Measurements from ENCODE around the gene POLR2F. TPM values are rescaled to one million over a fixed set of nuclear protein-coding genes. Genes with fewer than 3 reads are reported as not detected.

Gene POLR2F
- total RNA-seq, 1 experiment from 2014 or later, result 116 TPM

DNA sequence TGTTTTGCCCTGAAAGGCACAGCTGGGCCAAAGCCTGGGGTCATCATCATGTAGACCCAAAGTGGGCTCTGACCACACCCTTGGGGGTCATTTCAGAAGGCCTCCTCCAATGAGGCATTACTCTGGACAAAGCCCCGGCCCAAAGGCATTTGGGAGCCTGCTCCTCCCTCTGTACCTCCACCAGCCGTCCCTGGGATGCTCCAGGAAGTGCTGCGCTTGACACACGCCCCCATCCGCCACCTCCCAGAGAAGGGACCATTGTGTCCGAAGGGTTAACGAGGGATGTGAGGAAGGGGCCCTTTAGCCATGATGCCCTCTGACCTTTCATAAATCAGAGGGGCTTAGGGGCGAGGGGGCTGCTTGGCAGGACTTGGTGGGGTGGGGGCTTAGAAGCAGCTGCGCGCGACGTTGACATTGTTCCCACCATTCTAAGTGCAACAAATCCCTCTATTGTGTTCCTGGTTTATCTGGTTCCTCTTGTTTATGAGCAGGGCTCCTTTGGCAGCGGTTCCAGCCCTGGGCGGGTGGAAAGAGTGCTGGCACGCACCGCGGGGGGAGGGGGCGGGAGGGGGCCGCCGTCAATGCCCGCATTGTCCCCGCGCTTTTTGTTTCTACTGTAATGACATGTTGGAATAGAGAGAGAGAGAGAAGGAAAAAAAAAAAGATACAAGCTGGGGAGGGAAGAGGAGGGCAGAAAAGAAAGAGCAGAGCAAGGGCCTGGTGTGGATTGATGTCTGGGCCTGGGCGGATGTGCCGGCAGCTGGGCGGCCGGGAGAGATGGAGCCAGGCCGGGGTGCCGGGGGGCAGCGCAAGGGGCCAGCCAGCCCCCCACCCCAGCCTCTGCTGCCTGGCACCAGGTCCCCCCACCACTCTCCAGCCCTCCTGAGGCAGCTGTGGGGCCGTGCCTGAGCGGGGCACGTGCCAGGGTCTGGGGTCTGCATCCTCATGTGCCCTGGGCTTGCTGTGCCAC is 63.0 kb downstream of the POLR2F start:
- H3K9me3 Mint-ChIP-seq (ENCODE audit: unreplicated experiment), result no peaks in the 10 kb centered on the region
- H3K27ac Mint-ChIP-seq (ENCODE audit: unreplicated experiment), result no peak overlapping the region
- H3K4me3 ChIP-seq (ENCODE audit: low read depth, low read length), result no peak overlapping the region
- H3K4me3 Mint-ChIP-seq (ENCODE audit: unreplicated experiment), result no peak overlapping the region
- no peaks in the 10 kb centered on the region for H3K27me3 ChIP-seq (replicated peaks; ENCODE audit: control insufficient read depth, insufficient read depth, low read length)
- H3K4me1 ChIP-seq, result no peaks in the 10 kb centered on the region
- TF ChIP-seq, protein P1, sequence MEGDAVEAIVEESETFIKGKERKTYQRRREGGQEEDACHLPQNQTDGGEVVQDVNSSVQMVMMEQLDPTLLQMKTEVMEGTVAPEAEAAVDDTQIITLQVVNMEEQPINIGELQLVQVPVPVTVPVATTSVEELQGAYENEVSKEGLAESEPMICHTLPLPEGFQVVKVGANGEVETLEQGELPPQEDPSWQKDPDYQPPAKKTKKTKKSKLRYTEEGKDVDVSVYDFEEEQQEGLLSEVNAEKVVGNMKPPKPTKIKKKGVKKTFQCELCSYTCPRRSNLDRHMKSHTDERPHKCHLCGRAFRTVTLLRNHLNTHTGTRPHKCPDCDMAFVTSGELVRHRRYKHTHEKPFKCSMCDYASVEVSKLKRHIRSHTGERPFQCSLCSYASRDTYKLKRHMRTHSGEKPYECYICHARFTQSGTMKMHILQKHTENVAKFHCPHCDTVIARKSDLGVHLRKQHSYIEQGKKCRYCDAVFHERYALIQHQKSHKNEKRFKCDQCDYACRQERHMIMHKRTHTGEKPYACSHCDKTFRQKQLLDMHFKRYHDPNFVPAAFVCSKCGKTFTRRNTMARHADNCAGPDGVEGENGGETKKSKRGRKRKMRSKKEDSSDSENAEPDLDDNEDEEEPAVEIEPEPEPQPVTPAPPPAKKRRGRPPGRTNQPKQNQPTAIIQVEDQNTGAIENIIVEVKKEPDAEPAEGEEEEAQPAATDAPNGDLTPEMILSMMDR (IDR thresholded peaks at IDR 0.05; ENCODE audit: insufficient read depth in 1 of 2, low read depth in 1 of 2, low read length in 1 of 2, severe bottlenecking in 1 of 2, unreplicated experiment in 1 of 2), result no peak
- BruUV-seq (replicated peaks), result no TSS peak
- no peaks in the 10 kb centered on the region for H3K9me3 ChIP-seq
- no peaks in the 10 kb centered on the region for H3K36me3 ChIP-seq (ENCODE audit: control insufficient read depth, insufficient read depth, low read length)
- CTCF ChIA-PET, result no interaction called here
- POLR2A ChIA-PET, result no interaction called here
- H3K27me3 Mint-ChIP-seq (ENCODE audit: insufficient read depth, unreplicated experiment), result no peaks in the 10 kb centered on the region
- no peaks in the 10 kb centered on the region for H3K36me3 Mint-ChIP-seq (ENCODE audit: insufficient read depth, unreplicated experiment)
- H3K4me1 Mint-ChIP-seq (ENCODE audit: low read depth, unreplicated experiment), result no peaks in the 10 kb centered on the region
- DNase-seq, result no peak
- intact Hi-C loops (cut with micrococcal nuclease; ENCODE audit: unreplicated experiment), result no loop called here

DNA sequence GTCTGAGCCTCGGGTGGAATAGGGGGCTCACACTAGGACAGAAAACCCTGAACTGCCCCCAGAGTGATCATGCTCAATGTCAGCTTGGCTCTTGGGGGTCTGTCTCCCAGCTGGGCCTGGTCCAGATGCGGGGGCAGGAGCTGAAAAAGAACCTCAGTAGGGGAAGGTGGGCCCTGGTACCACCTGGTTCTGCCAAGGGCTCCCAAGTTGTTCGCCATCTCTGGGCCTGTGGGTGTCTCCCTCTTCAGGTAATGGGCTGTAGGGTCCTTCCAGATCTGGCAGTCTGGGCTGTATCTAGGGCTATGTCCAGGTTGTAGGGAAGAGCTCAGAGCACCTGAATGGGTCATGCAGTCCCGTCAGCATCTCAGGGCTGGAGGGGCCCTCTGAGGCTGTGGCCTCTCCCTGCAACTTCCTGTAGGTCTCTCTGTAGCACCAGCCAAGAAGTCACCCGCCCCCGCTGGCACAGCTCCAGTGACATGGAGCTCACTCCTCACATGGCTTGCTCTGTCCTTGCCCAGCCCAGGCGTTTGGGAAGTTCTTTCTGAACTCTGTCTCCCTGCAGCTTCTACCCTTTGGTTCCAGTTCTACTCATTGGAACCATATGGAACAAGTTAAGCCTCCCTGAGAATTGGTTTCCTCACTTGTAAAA is 63.9 kb downstream of the POLR2F start:
- H3K27me3 ChIP-seq (replicated peaks; ENCODE audit: control insufficient read depth, insufficient read depth, low read length), result no peaks in the 10 kb centered on the region
- H3K36me3 ChIP-seq (ENCODE audit: control insufficient read depth, insufficient read depth, low read length), result no peaks in the 10 kb centered on the region
- H3K9me3 ChIP-seq, result no peaks in the 10 kb centered on the region
- TF ChIP-seq, protein P1 (IDR thresholded peaks at IDR 0.05; ENCODE audit: insufficient read depth in 1 of 2, low read depth in 1 of 2, low read length in 1 of 2, severe bottlenecking in 1 of 2, unreplicated experiment in 1 of 2), result no peak
- Mint-ChIP-seq H3K9me3 (ENCODE audit: unreplicated experiment) (no peaks in the 10 kb centered on the region), H3K4me3 (ENCODE audit: unreplicated experiment) (no peak overlapping the region), H3K27me3 (ENCODE audit: insufficient read depth, unreplicated experiment) (no peaks in the 10 kb centered on the region), H3K36me3 (ENCODE audit: insufficient read depth, unreplicated experiment) (no peaks in the 10 kb centered on the region), H3K27ac (ENCODE audit: unreplicated experiment) (no peak overlapping the region), H3K4me1 (ENCODE audit: low read depth, unreplicated experiment) (no peaks in the 10 kb centered on the region)
- no TSS peak for BruUV-seq (replicated peaks)
- CTCF ChIA-PET, result no interaction called here
- DNase-seq, result no peak
- no peaks in the 10 kb centered on the region for H3K4me1 ChIP-seq
- no peak overlapping the region for H3K4me3 ChIP-seq (ENCODE audit: low read depth, low read length)
- POLR2A ChIA-PET, result no interaction called here
- intact Hi-C loops (cut with micrococcal nuclease; ENCODE audit: unreplicated experiment), result no loop called here

DNA sequence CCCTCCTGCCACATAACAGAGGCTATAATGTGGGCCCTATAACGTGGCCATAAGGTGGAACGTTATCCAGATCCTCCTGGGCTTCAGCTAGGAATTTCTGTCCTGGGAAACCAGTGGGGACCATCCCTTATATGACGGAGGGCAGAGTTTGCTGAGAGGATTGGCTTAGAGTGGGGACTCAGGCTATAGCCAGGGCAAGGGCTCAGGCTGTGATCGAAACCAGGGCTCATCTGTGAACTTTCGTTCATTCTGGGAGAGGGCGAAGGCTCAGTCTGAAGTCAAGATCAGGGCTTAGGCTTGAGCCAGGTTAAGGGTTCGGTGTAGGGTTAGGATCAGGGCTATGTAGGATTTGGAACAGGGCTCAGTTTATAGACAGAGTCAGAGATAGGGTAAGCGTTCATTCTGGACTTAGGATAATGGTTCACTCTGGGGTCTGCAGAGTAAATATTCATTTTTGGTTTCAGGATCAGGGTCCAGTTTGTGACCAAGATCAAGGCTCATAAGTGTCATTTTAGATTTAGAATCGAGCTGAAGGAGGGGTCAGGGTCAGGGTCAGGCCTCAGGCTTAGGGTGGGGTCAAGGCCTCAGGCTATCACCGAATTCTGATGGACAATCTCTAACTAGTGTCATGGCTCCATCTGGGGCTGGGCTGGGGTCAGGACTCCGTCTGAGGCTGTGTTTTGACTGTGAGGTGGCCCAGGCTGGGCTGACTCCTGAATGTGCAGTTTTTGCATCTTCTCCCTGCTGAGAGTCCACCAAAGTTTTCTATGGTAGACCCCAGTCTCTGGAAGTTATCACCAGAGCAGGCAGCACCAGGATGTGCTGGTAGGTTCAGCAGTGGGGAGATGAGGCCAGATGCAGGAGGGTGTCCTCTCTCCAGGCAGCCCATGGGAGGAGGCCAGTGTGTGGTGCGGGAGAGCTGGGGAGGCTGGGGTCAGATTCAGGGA is 64.7 kb downstream of the POLR2F start:
- BruUV-seq (replicated peaks), result no TSS peak
- H3K4me3 Mint-ChIP-seq (ENCODE audit: unreplicated experiment), result no peak overlapping the region
- Histone ChIP-seq H3K4me1 (no peaks in the 10 kb centered on the region), H3K4me3 (ENCODE audit: low read depth, low read length) (no peak overlapping the region), H3K36me3 (ENCODE audit: control insufficient read depth, insufficient read depth, low read length) (no peaks in the 10 kb centered on the region), H3K27me3 (replicated peaks; ENCODE audit: control insufficient read depth, insufficient read depth, low read length) (no peaks in the 10 kb centered on the region), H3K9me3 (no peaks in the 10 kb centered on the region)
- intact Hi-C loops (cut with micrococcal nuclease; ENCODE audit: unreplicated experiment), result no loop called here
- DNase-seq, result no peak
- H3K9me3 Mint-ChIP-seq (ENCODE audit: unreplicated experiment), result no peaks in the 10 kb centered on the region
- ChIA-PET POLR2A (no interaction called here), CTCF (no interaction called here)
- no peaks in the 10 kb centered on the region for H3K27me3 Mint-ChIP-seq (ENCODE audit: insufficient read depth, unreplicated experiment)
- H3K36me3 Mint-ChIP-seq (ENCODE audit: insufficient read depth, unreplicated experiment), result no peaks in the 10 kb centered on the region
- H3K27ac Mint-ChIP-seq (ENCODE audit: unreplicated experiment), result no peak overlapping the region
- no peaks in the 10 kb centered on the region for H3K4me1 Mint-ChIP-seq (ENCODE audit: low read depth, unreplicated experiment)
- TF ChIP-seq, protein P1 (IDR thresholded peaks at IDR 0.05; ENCODE audit: insufficient read depth in 1 of 2, low read depth in 1 of 2, low read length in 1 of 2, severe bottlenecking in 1 of 2, unreplicated experiment in 1 of 2), result no peak

Data from Caco-2 (cell line).